ENCODE results near the gene LPA.

Gene LPA

DNA sequence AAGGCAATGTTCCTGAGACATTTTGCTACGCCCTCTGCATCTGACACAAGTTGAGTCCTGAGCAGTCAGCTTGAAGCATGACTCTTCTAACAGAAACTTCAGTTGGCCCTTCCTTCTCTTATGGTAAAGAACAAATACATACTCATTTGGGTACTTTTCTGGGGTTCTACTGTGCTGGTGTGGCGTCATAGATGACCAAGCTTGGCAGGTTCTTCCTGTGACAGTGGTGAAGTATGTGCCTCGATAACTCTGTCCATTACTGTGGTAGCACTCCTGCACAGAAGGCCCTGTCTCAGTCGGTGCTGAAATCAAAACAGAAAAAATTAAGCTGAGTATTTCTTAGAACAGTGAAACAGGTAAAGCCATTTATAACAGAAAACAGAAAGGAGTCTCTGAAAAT, 163.4 kb downstream of the LPA start:
- H4K20me1 ChIP-seq (ENCODE audit: insufficient read depth, low read length), result no peaks in the 10 kb centered on the region
- no peaks in the 10 kb centered on the region for H3K4me1 ChIP-seq (ENCODE audit: insufficient read depth, low read length)
- TF ChIP-seq, protein P1, sequence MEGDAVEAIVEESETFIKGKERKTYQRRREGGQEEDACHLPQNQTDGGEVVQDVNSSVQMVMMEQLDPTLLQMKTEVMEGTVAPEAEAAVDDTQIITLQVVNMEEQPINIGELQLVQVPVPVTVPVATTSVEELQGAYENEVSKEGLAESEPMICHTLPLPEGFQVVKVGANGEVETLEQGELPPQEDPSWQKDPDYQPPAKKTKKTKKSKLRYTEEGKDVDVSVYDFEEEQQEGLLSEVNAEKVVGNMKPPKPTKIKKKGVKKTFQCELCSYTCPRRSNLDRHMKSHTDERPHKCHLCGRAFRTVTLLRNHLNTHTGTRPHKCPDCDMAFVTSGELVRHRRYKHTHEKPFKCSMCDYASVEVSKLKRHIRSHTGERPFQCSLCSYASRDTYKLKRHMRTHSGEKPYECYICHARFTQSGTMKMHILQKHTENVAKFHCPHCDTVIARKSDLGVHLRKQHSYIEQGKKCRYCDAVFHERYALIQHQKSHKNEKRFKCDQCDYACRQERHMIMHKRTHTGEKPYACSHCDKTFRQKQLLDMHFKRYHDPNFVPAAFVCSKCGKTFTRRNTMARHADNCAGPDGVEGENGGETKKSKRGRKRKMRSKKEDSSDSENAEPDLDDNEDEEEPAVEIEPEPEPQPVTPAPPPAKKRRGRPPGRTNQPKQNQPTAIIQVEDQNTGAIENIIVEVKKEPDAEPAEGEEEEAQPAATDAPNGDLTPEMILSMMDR (IDR thresholded peaks at IDR 0.05; ENCODE audit: borderline replicate concordance, extremely low read depth, low read length, poor library complexity, severe bottlenecking), result no peak
- TF ChIP-seq EZH2 (IDR thresholded peaks at IDR 0.05; ENCODE audit: borderline replicate concordance, low read depth, low read length, severe bottlenecking), result no peak
- no peaks in the 10 kb centered on the region for H3K36me3 ChIP-seq (ENCODE audit: insufficient read depth, low read length)
- no peak overlapping the region for H3K4me3 ChIP-seq (ENCODE audit: low read depth in 1 of 2, low read length in 2 of 2)
- H2AFZ ChIP-seq (ENCODE audit: low read depth, low read length), result no peak overlapping the region
- H3K27ac ChIP-seq (ENCODE audit: low read length), result no peak overlapping the region
- no peaks in the 10 kb centered on the region for H3K79me2 ChIP-seq (ENCODE audit: insufficient read depth, low read length)
- DNase-seq (no peak), ATAC-seq (ENCODE audit: insufficient read depth, low read depth) (no peak)
- no peak overlapping the region for H3K4me2 ChIP-seq (ENCODE audit: insufficient read depth, low read length)
- H3K9ac ChIP-seq (ENCODE audit: low read depth, low read length), result no peak overlapping the region
- no peaks in the 10 kb centered on the region for H3K27me3 ChIP-seq (ENCODE audit: insufficient read depth, low read length, poor library complexity)
- H3K9me3 ChIP-seq (ENCODE audit: insufficient read depth, low read length, severe bottlenecking), result peaks cover 13% of the 10 kb centered on the region

DNA sequence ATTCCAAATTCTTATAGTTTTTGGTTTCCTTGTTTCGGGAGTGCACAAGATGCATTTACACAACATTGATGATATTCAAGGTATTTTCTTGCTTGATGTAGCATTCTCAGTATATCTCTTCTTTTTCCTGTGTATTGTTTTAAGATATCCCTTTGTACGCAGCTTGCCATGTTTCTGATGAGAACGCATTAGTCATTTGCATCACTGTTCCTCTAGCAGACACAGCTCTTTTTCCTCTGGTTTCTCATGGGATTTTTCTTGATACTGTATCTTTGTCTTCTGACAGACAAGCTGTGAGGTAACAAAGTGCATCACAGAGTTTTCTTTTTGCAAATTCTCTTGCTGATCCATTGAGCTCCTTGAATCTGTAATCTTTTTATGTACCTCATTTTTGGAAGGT, 169.5 kb downstream of the LPA start:
- no peaks in the 10 kb centered on the region for H3K9me3 ChIP-seq (ENCODE audit: insufficient read depth, low read length, severe bottlenecking)
- H4K20me1 ChIP-seq (ENCODE audit: insufficient read depth, low read length), result no peaks in the 10 kb centered on the region
- no peaks in the 10 kb centered on the region for H3K36me3 ChIP-seq (ENCODE audit: insufficient read depth, low read length)
- H3K79me2 ChIP-seq (ENCODE audit: insufficient read depth, low read length), result no peaks in the 10 kb centered on the region
- no peak overlapping the region for H3K9ac ChIP-seq (ENCODE audit: low read depth, low read length)
- no peaks in the 10 kb centered on the region for H3K27me3 ChIP-seq (ENCODE audit: insufficient read depth, low read length, poor library complexity)
- TF ChIP-seq EZH2 (IDR thresholded peaks at IDR 0.05; ENCODE audit: borderline replicate concordance, low read depth, low read length, severe bottlenecking), result no peak
- TF ChIP-seq, protein P1 (IDR thresholded peaks at IDR 0.05; ENCODE audit: borderline replicate concordance, extremely low read depth, low read length, poor library complexity, severe bottlenecking), result no peak
- ATAC-seq (ENCODE audit: insufficient read depth, low read depth), result no peak
- no peaks in the 10 kb centered on the region for H3K4me1 ChIP-seq (ENCODE audit: insufficient read depth, low read length)
- H3K27ac ChIP-seq (ENCODE audit: low read length), result no peak overlapping the region
- no peak overlapping the region for H3K4me2 ChIP-seq (ENCODE audit: insufficient read depth, low read length)
- H2AFZ ChIP-seq (ENCODE audit: low read depth, low read length), result no peak overlapping the region
- no peak overlapping the region for H3K4me3 ChIP-seq (ENCODE audit: low read depth in 1 of 2, low read length in 2 of 2)
- no peak for DNase-seq

DNA sequence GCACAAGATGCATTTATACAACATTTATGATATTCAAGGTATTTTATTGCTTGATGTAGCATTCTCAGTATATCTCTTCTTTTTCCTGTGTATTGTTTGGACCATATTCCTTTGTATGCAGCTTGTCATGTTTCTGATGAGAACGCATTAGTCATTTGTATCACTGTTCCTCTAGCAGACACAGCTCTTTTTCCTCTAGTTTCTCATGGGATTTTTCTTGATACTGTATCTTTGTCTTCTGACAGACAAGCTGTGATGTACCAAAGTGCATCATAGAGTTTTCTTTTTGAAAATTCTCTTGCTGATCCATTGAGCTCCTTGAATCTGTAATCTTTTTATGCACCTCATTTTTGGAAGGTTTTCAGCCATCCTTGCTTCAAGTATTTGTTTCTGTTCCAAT, 175.0 kb downstream of the LPA start:
- Histone ChIP-seq H4K20me1 (ENCODE audit: insufficient read depth, low read length) (no peaks in the 10 kb centered on the region), H3K4me1 (ENCODE audit: insufficient read depth, low read length) (no peaks in the 10 kb centered on the region), H3K27me3 (ENCODE audit: insufficient read depth, low read length, poor library complexity) (no peaks in the 10 kb centered on the region), H3K36me3 (ENCODE audit: insufficient read depth, low read length) (no peaks in the 10 kb centered on the region), H3K4me2 (ENCODE audit: insufficient read depth, low read length) (no peak overlapping the region), H2AFZ (ENCODE audit: low read depth, low read length) (no peak overlapping the region), H3K4me3 (ENCODE audit: low read depth in 1 of 2, low read length in 2 of 2) (no peak overlapping the region), H3K27ac (ENCODE audit: low read length) (no peak overlapping the region), H3K9ac (ENCODE audit: low read depth, low read length) (no peak overlapping the region), H3K9me3 (ENCODE audit: insufficient read depth, low read length, severe bottlenecking) (no peaks in the 10 kb centered on the region), H3K79me2 (ENCODE audit: insufficient read depth, low read length) (no peaks in the 10 kb centered on the region)
- TF ChIP-seq, protein P1 (IDR thresholded peaks at IDR 0.05; ENCODE audit: borderline replicate concordance, extremely low read depth, low read length, poor library complexity, severe bottlenecking), result no peak
- TF ChIP-seq EZH2 (IDR thresholded peaks at IDR 0.05; ENCODE audit: borderline replicate concordance, low read depth, low read length, severe bottlenecking), result no peak
- DNase-seq, result no peak
- no peak for ATAC-seq (ENCODE audit: insufficient read depth, low read depth)

DNA sequence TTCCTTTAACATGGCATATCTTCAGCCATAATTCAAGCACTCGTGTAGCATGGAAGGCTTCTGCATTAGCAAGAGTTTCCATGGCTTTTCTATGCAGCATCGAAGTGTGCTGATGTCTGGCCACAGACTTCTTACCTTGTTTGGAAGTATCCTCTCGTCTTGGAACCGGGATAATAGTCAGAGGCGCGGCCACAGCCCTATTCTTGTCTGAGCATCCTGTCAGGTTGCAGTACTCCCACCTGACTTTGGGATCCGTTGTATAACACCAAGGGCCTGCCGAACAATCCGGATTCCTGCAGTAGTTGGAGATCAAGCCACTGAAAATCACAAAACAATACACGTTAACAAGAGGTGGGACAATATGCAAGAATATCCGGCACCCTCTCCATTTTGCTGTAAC, 177.0 kb downstream of the LPA start:
- TF ChIP-seq EZH2 (IDR thresholded peaks at IDR 0.05; ENCODE audit: borderline replicate concordance, low read depth, low read length, severe bottlenecking), result no peak
- TF ChIP-seq, protein P1 (IDR thresholded peaks at IDR 0.05; ENCODE audit: borderline replicate concordance, extremely low read depth, low read length, poor library complexity, severe bottlenecking), result no peak
- ATAC-seq (ENCODE audit: insufficient read depth, low read depth) (no peak), DNase-seq (no peak)
- H3K4me2 ChIP-seq (ENCODE audit: insufficient read depth, low read length), result no peak overlapping the region
- no peak overlapping the region for H3K27ac ChIP-seq (ENCODE audit: low read length)
- H3K9me3 ChIP-seq (ENCODE audit: insufficient read depth, low read length, severe bottlenecking), result peaks cover 2% of the 10 kb centered on the region
- no peaks in the 10 kb centered on the region for H3K36me3 ChIP-seq (ENCODE audit: insufficient read depth, low read length)
- H3K27me3 ChIP-seq (ENCODE audit: insufficient read depth, low read length, poor library complexity), result no peaks in the 10 kb centered on the region
- no peaks in the 10 kb centered on the region for H3K79me2 ChIP-seq (ENCODE audit: insufficient read depth, low read length)
- H3K4me1 ChIP-seq (ENCODE audit: insufficient read depth, low read length), result no peaks in the 10 kb centered on the region
- no peak overlapping the region for H2AFZ ChIP-seq (ENCODE audit: low read depth, low read length)
- H3K4me3 ChIP-seq (ENCODE audit: low read depth in 1 of 2, low read length in 2 of 2), result no peak overlapping the region
- no peak overlapping the region for H3K9ac ChIP-seq (ENCODE audit: low read depth, low read length)
- H4K20me1 ChIP-seq (ENCODE audit: insufficient read depth, low read length), result no peaks in the 10 kb centered on the region
